SK-N-MC (cell line): ENCODE data around the gene AMZ1.
A peak's percentile ranks its signal among the peaks of the same experiment; 100 is the strongest.

Experiments
- DNase-seq: peaks from one replicate; pipeline ENCODE4 v3.0.0-alpha.2; 2011; ENCODE audit warnings: low read depth, low spot score
- H3K27ac ChIP-seq: fragments of 200-600 bp; sonication (generic); 2 replicates; pipeline ENCODE4 v1.5.1; 2016; ENCODE audit warnings: mixed run types
- H3K36me3 ChIP-seq: fragments of 200-600 bp; sonication (generic); 2 replicates; pipeline ENCODE4 v1.6.1; 2017; ENCODE audit warnings: antibody characterized with exemption, low read length, mixed read lengths; ENCODE audit not compliant: insufficient read depth
- H3K4me3 ChIP-seq: fragments of 200-600 bp; sonication (generic); 2 replicates; pipeline ENCODE4 v1.5.1; 2016
- H3K9ac ChIP-seq: fragments of 200-600 bp; sonication (generic); 2 replicates; pipeline ENCODE4 v1.8.0; 2017; ENCODE audit warnings: mixed run types, mixed read lengths; ENCODE audit not compliant: insufficient read length
- H3K9me3 ChIP-seq: fragments of 200-600 bp; sonication (generic); 2 replicates; pipeline ENCODE4 v1.6.1; 2017; ENCODE audit warnings: low read depth, mild to moderate bottlenecking, antibody characterized with exemption, low read length, moderate library complexity, mixed read lengths
- EZH2 ChIP-seq: fragments of 200-600 bp; sonication (generic); IDR thresholded peaks from one replicate; pipeline ENCODE4 v1.6.1; 2017; ENCODE audit warnings: antibody characterized with exemption
- FOXP2 ChIP-seq: optimal IDR thresholded peaks from 2 replicates; pipeline ENCODE3; 2011; ENCODE audit warnings: mild to moderate bottlenecking, moderate library complexity; ENCODE audit not compliant: insufficient read depth; ENCODE audit errors: extremely low read length, control extremely low read depth
- POLR2AphosphoS5 ChIP-seq: IDR thresholded peaks from 2 replicates; pipeline ENCODE4 v1.6.1; 2012; ENCODE audit warnings: mild to moderate bottlenecking, low read depth, low read length, borderline replicate concordance

Gene AMZ1

DNA sequence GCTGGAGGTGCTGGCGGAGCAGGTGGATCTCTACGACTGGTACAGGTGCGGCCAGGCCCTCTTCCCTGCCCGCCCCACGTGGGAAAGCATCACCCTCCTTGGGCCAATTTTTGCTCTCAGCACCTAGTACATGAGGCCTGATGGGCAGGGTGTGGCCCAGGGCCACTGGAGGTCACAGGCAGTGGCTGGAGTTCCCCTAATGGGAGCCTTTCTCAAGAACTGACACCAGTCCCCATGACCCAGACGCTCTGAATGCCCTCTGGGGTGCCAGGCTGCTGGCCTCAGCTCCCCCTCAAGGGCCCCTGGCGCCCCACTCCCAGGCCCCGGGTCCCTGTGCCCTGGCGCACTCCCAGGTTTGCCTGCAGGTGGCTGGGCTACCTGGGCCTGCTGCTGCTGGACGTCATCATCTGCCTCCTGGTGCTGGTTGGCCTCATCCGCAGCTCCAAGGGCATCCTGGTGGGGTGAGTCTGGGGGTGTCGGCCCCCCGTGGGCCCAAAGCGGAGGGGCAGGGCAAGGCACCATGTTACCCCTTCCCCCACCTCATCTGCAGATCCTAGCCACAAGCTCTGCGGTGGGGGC lies 40.3 kb upstream of the AMZ1 start:
- Histone ChIP-seq H3K9me3 (no peaks in the 10 kb centered on the region), H3K4me3 (no peak overlapping the region), H3K9ac (no peak overlapping the region), H3K36me3 (peaks cover 11% of the 10 kb centered on the region; the same call in 1 of the 2 replicates), H3K27ac (no peak overlapping the region)
- no peak for DNase-seq
- TF ChIP-seq FOXP2 (no peak), EZH2 (no peak), POLR2AphosphoS5 (no peak)

DNA sequence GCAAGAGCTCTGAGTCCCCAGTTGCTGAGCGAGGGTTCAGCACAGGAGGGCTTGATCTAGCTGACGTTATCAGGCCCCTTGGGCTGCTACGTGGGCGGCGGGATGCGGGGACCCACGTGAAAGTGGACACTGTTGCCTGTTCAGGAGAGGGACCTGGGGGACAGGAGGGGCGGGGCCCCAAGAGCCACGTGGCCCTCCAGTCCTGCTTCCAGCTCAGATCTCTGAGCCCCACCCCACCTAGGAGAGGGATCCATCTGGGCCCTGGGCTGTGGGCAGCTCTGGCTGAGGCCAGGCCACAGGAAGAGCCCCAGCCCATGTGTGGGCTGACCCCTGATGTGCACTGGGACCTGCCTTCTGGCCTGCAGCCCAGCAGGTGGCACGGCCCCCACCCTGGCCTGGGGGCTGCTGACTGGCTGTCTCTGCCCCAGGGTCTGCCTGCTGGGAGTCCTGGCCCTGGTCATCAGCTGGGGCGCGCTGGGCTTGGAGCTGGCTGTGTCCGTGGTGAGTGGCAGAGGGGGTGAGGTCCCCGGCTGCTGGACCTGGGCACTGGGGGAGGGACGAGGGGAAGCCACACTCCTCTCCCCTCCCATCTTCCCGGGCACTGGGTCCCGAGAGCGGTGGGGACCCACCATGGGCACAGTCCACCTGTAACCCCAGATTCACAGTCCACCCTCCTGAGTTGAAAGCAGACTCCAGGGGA lies 38.7 kb upstream of the AMZ1 start:
- TF ChIP-seq POLR2AphosphoS5 = no peak
- TF ChIP-seq FOXP2 = no peak
- no peak for TF ChIP-seq EZH2
- Histone ChIP-seq H3K9me3 (no peaks in the 10 kb centered on the region), H3K9ac (no peak overlapping the region), H3K4me3 (no peak overlapping the region), H3K36me3 (peaks cover 11% of the 10 kb centered on the region; the same call in 1 of the 2 replicates), H3K27ac (no peak overlapping the region)
- no peak for DNase-seq

DNA sequence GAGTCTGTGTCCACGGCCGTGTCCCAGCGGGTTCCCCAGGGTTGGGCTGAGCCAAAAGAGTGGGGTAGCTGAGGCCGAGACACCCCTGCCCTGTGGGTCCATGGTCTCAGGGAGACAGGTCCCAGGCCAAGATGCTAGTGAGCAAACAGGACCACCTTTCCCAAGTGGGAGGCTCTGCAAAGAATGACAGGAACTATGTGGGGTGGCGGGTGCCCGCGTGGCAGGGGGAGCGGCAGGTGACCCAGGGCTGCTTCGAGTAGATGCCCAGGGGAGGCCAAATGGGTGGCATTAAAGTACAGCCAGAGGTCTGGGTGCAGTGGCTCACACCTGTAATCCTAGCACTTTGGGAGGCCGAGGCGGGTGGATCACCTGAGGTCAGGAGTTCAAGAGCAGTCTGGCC lies 38.0 kb upstream of the AMZ1 start:
- Histone ChIP-seq H3K9ac (no peak overlapping the region), H3K9me3 (no peaks in the 10 kb centered on the region), H3K36me3 (peaks cover 11% of the 10 kb centered on the region; the same call in 1 of the 2 replicates), H3K4me3 (no peak overlapping the region), H3K27ac (no peak overlapping the region)
- no peak for DNase-seq
- TF ChIP-seq POLR2AphosphoS5 (no peak), FOXP2 (no peak), EZH2 (no peak)

DNA sequence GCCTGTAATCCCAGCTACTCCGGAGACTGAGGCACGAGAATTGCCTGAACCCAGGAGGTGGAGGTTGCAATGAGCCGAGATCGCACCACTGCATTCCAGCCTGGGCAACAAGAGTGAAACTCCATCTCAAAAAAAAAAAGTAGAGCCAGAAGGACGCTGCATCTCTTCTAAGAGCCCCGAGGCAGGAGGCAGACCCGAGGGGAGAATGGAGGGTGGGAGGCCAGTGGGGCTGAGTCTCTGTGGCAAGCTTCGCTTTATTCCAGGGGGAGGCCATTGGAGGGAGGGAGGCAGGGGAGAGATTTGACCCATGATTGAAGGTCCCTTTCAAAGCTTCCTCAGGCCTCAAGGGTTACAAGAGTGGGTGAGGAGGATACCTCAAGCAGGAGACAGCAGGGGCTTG lies 37.6 kb upstream of the AMZ1 start:
- no peak overlapping the region for H3K9ac ChIP-seq
- no peak for TF ChIP-seq POLR2AphosphoS5
- TF ChIP-seq EZH2 = no peak
- TF ChIP-seq FOXP2 = no peak
- H3K36me3 ChIP-seq = peaks cover 11% of the 10 kb centered on the region; the same call in 1 of the 2 replicates
- no peak for DNase-seq
- H3K4me3 ChIP-seq = no peak overlapping the region
- no peak overlapping the region for H3K27ac ChIP-seq
- H3K9me3 ChIP-seq = no peaks in the 10 kb centered on the region

DNA sequence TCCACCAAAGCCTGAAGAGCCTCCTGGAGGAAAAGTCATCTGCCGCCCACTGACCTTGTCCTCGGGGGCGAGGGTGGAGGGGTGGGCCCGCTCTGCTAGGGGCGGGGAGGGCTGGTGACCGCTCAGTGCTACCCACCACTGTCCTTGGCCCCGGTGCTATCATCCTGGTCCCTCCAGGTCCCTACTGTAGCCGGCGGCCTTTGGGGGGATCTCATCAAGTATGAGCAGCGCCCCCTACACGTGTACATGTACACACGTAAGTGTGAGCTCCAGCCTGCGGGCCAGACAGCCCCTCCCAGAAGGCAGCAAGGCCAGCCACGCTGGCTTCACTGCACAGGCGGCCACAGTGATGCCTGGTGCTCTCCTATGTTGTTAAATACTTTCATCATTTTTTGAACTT lies 36.7 kb upstream of the AMZ1 start:
- no peak overlapping the region for H3K27ac ChIP-seq
- no peak for DNase-seq
- TF ChIP-seq POLR2AphosphoS5 = no peak
- no peak for TF ChIP-seq FOXP2
- no peak for TF ChIP-seq EZH2
- H3K4me3 ChIP-seq = no peak overlapping the region
- H3K36me3 ChIP-seq = peaks cover 11% of the 10 kb centered on the region; the same call in 1 of the 2 replicates
- no peaks in the 10 kb centered on the region for H3K9me3 ChIP-seq
- no peak overlapping the region for H3K9ac ChIP-seq

DNA sequence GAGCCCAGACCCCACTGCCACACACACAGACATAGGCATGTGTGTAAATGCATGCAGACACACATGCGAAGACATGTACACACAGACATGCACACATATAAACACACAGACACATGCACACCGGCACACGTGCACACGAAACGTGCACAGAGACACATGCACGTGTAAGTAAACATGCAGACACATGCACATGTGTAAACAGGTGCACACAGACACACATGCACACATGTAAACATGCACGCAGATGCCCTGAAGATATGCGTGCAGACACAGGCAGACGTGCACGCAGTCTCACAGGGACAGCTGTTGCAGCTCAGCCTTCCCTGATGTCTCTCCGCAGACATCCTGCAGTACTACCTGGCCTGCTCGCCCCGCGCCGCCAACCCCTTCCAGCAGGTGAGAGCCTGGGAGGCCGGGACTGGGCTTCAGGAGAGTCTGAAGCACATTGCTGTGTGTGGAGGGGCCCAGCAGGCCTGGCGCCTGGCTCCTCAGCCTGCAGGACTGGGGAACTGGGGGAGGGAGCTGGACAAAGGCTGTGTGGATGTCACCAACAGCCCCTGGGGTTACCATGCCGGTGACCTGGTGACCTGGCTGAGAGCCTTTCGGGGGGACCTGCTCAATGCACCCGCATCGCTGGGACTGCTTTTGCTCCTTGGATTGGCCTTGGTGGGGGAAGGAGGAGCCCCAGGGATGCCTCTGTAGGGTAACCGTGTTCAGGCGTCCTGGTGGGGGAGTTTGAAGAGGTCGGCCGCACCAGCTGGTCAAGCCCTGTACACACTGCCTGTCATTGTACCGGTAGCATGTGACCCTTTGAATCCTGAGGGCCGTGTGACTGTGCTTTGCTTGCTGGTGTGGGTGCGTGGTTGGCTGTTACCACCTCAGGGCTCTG lies 35.9 kb upstream of the AMZ1 start:
- DNase-seq = no peak
- TF ChIP-seq FOXP2 = no peak
- TF ChIP-seq EZH2 = no peak
- TF ChIP-seq POLR2AphosphoS5 = no peak; the same call in 1 of the 2 replicates

DNA sequence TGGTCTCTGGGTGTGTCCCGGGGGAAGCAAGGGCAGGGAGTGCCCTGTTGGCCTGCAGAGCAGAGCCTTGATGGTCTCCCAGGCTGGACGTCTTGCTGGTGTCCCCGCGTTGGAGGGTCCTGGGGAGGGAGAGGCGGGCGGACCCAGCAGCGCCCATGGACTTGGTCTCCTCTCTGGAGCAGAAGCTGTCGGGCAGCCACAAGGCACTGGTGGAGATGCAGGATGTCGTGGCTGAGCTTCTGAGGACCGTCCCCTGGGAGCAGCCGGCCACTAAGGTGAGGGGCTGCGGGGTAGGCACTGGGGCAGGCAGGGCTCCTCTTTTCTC lies 35.3 kb upstream of the AMZ1 start:
- H3K9ac ChIP-seq = no peak overlapping the region
- no peak for TF ChIP-seq FOXP2
- TF ChIP-seq POLR2AphosphoS5 = no peak
- no peak for TF ChIP-seq EZH2
- H3K9me3 ChIP-seq = no peaks in the 10 kb centered on the region
- no peak for DNase-seq
- no peak overlapping the region for H3K4me3 ChIP-seq
- H3K36me3 ChIP-seq = peaks cover 8% of the 10 kb centered on the region; the same call in 1 of the 2 replicates
- H3K27ac ChIP-seq = peak overlapping the region; percentile 62; the same call in 1 of the 2 replicates

More for the DNA sequence above, 35.9 kb upstream of the AMZ1 start:
- Histone ChIP-seq H3K9ac (no peak overlapping the region), H3K27ac (peak overlapping the region; percentile 62; the same call in 1 of the 2 replicates), H3K4me3 (no peak overlapping the region), H3K9me3 (no peaks in the 10 kb centered on the region), H3K36me3 (peaks cover 11% of the 10 kb centered on the region; the same call in 1 of the 2 replicates)

DNA sequence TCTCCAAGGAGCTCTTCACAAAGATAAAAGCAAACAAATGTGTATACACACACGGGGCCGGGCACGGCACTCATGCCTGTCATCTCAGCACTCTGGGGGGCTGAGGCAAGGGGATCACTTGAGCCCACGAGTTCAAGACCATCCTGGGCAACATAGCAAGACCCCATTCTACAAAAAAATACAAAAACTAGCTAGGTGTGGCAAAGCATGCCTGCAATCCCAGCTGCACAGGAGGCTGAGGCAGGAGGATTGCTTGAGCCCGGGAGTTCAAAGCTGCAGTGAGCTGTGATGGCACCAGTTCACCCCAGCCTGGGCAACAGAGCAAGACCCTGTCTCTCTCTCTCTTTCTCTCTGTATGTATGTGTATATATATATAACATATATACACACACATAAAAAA lies 33.9 kb upstream of the AMZ1 start:
- TF ChIP-seq EZH2 (no peak), FOXP2 (no peak), POLR2AphosphoS5 (no peak)
- Histone ChIP-seq H3K9me3 (no peaks in the 10 kb centered on the region), H3K4me3 (no peak overlapping the region), H3K27ac (no peak overlapping the region), H3K36me3 (peaks cover 4% of the 10 kb centered on the region; the same call in 1 of the 2 replicates), H3K9ac (no peak overlapping the region)
- no peak for DNase-seq
